WERI-Rb-1 (cell line): ENCODE results near the gene CHRND.

Experiments used
- DNase-seq: peaks from one replicate; pipeline ENCODE4 v3.0.0-alpha.2; 2020
- H3K27ac ChIP-seq: fragments of 250-450 bp; sonication (Bioruptor Pico); 2 replicates; pipeline ENCODE4 v1.5.1; 2020; ENCODE audit warnings: mild to moderate bottlenecking, moderate library complexity
- H3K27me3 ChIP-seq: fragments of 250-450 bp; sonication (Bioruptor Pico); 2 replicates; pipeline ENCODE4 v1.5.1; 2021; ENCODE audit warnings: mild to moderate bottlenecking, low read depth, moderate library complexity; ENCODE audit not compliant: insufficient read depth, severe bottlenecking
- H3K36me3 ChIP-seq: fragments of 250-450 bp; sonication (Bioruptor Pico); 2 replicates; pipeline ENCODE4 v1.5.1; 2020; ENCODE audit warnings: mild to moderate bottlenecking, moderate library complexity
- H3K4me3 ChIP-seq: 2 replicates; pipeline ENCODE4 v1.5.1; 2011; ENCODE audit warnings: low read depth, mild to moderate bottlenecking, control low read depth, low read length
- H3K9me3 ChIP-seq: fragments of 250-450 bp; sonication (Bioruptor Pico); 2 replicates; pipeline ENCODE4 v1.5.1; 2021; ENCODE audit warnings: mild to moderate bottlenecking, moderate library complexity; ENCODE audit not compliant: severe bottlenecking
- TF ChIP-seq, protein P1 (sequence below): IDR thresholded peaks from 2 replicates; pipeline ENCODE4 v1.5.1; 2011; ENCODE audit warnings: low read depth, mild to moderate bottlenecking, control low read depth, inconsistent platforms, low read length

CHRND gene

DNA sequence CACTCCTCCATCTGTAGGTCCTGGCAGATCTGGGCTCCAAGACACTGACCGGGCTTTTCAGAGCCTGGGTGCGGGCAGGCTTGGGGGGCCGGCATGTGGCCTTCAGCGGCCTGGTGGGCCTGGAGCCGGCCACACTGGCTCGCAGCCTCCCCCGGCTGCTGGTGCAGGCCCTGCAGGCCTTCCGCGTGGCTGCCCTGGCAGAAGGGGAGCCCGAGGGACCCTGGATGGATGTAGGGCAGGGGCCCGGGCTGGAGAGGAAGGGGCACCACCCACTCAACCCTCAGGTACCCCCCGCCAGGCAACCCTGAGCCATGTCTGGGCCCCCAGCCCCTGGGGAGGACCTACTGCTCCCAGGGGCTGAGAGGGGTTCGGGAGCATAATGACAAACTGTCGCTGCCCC, 761 bp upstream of the CHRND start:
- Histone ChIP-seq H3K27me3 (peaks cover 24% of the 10 kb centered on the region), H3K4me3 (no peak overlapping the region), H3K9me3 (no peaks in the 10 kb centered on the region), H3K36me3 (no peaks in the 10 kb centered on the region), H3K27ac (no peak overlapping the region)
- TF ChIP-seq, protein P1, sequence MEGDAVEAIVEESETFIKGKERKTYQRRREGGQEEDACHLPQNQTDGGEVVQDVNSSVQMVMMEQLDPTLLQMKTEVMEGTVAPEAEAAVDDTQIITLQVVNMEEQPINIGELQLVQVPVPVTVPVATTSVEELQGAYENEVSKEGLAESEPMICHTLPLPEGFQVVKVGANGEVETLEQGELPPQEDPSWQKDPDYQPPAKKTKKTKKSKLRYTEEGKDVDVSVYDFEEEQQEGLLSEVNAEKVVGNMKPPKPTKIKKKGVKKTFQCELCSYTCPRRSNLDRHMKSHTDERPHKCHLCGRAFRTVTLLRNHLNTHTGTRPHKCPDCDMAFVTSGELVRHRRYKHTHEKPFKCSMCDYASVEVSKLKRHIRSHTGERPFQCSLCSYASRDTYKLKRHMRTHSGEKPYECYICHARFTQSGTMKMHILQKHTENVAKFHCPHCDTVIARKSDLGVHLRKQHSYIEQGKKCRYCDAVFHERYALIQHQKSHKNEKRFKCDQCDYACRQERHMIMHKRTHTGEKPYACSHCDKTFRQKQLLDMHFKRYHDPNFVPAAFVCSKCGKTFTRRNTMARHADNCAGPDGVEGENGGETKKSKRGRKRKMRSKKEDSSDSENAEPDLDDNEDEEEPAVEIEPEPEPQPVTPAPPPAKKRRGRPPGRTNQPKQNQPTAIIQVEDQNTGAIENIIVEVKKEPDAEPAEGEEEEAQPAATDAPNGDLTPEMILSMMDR, result no peak
- no peak for DNase-seq

DNA sequence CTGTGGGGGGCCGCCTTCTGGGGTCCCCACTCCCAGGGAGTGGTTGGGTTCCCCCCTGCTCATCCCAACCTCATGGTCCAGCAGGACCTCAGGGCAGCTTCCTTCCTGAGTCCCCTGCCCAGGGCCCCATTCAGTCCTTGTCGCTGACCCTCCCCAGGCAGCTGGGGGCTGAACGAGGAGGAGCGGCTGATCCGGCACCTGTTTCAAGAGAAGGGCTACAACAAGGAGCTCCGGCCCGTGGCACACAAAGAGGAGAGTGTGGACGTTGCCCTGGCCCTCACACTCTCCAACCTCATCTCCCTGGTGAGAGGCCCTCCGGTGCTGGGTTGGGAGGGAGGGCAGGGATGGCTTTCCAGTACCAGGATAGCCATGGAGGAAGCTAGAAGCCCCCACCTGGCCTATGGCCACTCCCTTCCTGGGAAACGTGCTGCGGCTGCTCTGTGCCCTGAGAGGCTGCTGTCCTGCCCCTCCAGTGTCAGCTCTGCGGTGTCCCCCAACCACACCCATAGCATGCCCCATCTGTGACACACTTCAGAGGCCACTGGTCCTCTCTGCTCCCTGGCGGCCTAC, 497 bp downstream of the CHRND start:
- no peak overlapping the region for H3K4me3 ChIP-seq
- peaks cover 24% of the 10 kb centered on the region for H3K27me3 ChIP-seq

GRCh38 chr2:232527905-232528470, 2.0 kb downstream of the CHRND start:
- Histone ChIP-seq H3K27ac (no peak overlapping the region), H3K27me3 (peaks cover 15% of the 10 kb centered on the region), H3K36me3 (no peaks in the 10 kb centered on the region), H3K9me3 (no peaks in the 10 kb centered on the region), H3K4me3 (no peak overlapping the region)
- DNase-seq, result no peak
- TF ChIP-seq, protein P1, result no peak

More for the DNA sequence above, 497 bp downstream of the CHRND start:
- DNase-seq, result no peak
- H3K36me3 ChIP-seq, result no peaks in the 10 kb centered on the region
- H3K9me3 ChIP-seq, result no peaks in the 10 kb centered on the region
- no peak overlapping the region for H3K27ac ChIP-seq
- TF ChIP-seq, protein P1, result no peak

DNA sequence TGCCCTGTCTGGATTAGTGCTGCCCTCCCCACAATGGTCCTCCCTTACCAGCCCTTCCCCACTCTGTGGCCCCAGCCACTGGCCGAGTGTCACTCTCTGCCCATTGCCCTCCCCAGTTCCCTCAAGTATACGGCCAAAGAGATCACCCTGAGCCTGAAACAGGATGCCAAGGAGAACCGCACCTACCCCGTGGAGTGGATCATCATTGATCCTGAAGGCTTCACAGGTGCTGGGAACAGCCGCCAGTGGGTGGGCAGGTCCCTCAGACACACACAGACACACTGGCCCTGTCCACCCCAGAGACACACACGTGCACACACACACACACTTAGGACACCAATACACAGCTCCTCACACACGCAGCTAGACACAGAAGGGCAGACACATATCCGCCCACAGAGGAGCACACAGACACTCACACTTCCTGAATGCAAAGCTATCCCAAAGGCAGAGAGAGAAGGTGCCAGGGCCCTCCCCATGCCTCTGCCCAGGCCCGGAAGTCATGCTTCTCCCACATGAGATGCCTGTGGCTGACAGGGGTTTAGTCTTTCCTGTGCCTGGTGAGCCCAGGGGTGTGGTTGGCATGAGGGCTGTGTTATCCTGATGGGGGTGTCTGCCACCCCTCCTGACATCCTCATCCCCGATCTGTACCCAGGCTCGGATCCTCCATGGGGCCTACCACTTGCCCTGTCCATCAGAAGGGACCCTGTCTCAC, 2.9 kb downstream of the CHRND start:
- TF ChIP-seq, protein P1, result no peak
- no peaks in the 10 kb centered on the region for H3K9me3 ChIP-seq
- no peak overlapping the region for H3K4me3 ChIP-seq
- no peak for DNase-seq
- peaks cover 6% of the 10 kb centered on the region for H3K27me3 ChIP-seq
- no peak overlapping the region for H3K27ac ChIP-seq
- no peaks in the 10 kb centered on the region for H3K36me3 ChIP-seq

DNA sequence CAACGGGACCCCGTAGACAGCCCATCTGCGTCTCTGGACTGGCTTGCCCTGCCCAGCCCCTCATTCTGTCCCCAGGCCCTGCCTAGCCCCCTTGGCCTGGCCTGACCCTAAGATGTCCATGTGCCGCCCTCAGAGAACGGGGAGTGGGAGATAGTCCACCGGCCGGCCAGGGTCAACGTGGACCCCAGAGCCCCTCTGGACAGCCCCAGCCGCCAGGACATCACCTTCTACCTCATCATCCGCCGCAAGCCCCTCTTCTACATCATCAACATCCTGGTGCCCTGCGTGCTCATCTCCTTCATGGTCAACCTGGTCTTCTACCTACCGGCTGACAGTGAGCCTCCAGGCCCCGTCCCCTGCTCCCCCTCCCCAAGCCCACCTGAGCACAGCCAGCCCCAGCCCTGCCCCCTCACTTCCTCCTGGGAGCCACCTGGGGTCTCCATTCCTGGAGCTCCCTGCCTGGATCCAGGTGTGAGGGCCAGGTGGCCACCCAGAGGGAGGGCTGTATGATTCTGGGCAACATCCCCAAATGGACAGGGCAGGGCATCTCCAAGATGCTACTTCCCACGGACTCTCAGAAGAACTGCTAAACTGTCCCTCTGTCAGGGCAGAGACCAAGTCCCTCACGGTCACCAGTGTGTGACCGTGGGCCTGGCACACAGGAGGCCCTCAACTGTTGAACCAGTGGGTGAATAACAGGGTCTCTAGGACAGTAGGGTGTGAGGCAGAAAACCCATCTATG, 4.0 kb downstream of the CHRND start:
- H3K27me3 ChIP-seq, result no peaks in the 10 kb centered on the region
- no peak overlapping the region for H3K4me3 ChIP-seq
- no peak overlapping the region for H3K27ac ChIP-seq
- TF ChIP-seq, protein P1, result no peak
- no peak for DNase-seq
- H3K9me3 ChIP-seq, result no peaks in the 10 kb centered on the region
- H3K36me3 ChIP-seq, result no peaks in the 10 kb centered on the region
